ENCODE measurements around the gene EPM2A.

- TF ChIP-seq RAD21 (IDR thresholded peaks at IDR 0.05; ENCODE audit: low read length) (no peak), MAZ (IDR thresholded peaks at IDR 0.05; ENCODE audit: borderline replicate concordance, low read depth, low read length) (no peak), CTCF (conservative IDR thresholded peaks at IDR 0.05; ENCODE audit: low read depth, low read length) (no peak), POLR2A (IDR thresholded peaks at IDR 0.05; ENCODE audit: low read depth, low read length) (no peak), USF2 (IDR thresholded peaks at IDR 0.05; ENCODE audit: low read depth, low read length) (no peak), MAFK (IDR thresholded peaks at IDR 0.05; ENCODE audit: low read depth, low read length) (no peak), CEBPB (IDR thresholded peaks at IDR 0.05; ENCODE audit: low read depth, low read length) (no peak), RCOR1 (IDR thresholded peaks at IDR 0.05; ENCODE audit: insufficient replicate concordance, low read length) (no peak), SMC3 (IDR thresholded peaks at IDR 0.05; ENCODE audit: low read depth, low read length) (no peak)
Measured at GRCh38 chr6:145587334-145587733, 148.0 kb downstream of the EPM2A start.
